Inflammatory macrophage treated with lipopolysaccharide for 4 hours (primary cell): Measurements from ENCODE around the gene WDR82.
A peak's percentile ranks its signal among the peaks of the same experiment; 100 is the strongest.

Experiments
- DNase-seq: peaks from one replicate; pipeline ENCODE4 v3.0.0-alpha.2; 2020

Gene WDR82

GRCh38 chr3:52306978-52307377 is 28.5 kb upstream of the WDR82 start:
- DNase-seq = no peak

- no peak for DNase-seq
Measured at GRCh38 chr3:52305926-52306325, 27.5 kb upstream of the WDR82 start.

GRCh38 chr3:52303811-52304210 is 25.4 kb upstream of the WDR82 start:
- DNase-seq = peak; percentile 48

- DNase-seq = no peak
Measured at GRCh38 chr3:52302426-52303145, 24.1 kb upstream of the WDR82 start.

- peak; percentile 72 for DNase-seq
Measured at GRCh38 chr3:52299879-52300611, 21.6 kb upstream of the WDR82 start.

GRCh38 chr3:52299247-52299878 is 20.9 kb upstream of the WDR82 start:
- no peak for DNase-seq

- no peak for DNase-seq
Measured at GRCh38 chr3:52298149-52299098, 20.0 kb upstream of the WDR82 start.

GRCh38 chr3:52297242-52298148 is 19.0 kb upstream of the WDR82 start:
- no peak for DNase-seq

- DNase-seq = no peak
Measured at GRCh38 chr3:52295671-52296208, 17.3 kb upstream of the WDR82 start.

- DNase-seq = no peak
Measured at GRCh38 chr3:52294320-52295150, 16.1 kb upstream of the WDR82 start.

GRCh38 chr3:52293491-52294319 is 15.3 kb upstream of the WDR82 start:
- DNase-seq = no peak

GRCh38 chr3:52292247-52293065 is 14.0 kb upstream of the WDR82 start:
- DNase-seq = no peak

GRCh38 chr3:52291508-52292181 is 13.2 kb upstream of the WDR82 start:
- peak; percentile 27 for DNase-seq

- no peak for DNase-seq
Measured at GRCh38 chr3:52290596-52291507, 12.4 kb upstream of the WDR82 start.

- DNase-seq = no peak
Measured at GRCh38 chr3:52289747-52290595, 11.5 kb upstream of the WDR82 start.

- DNase-seq = no peak
Measured at GRCh38 chr3:52289338-52289746, 10.9 kb upstream of the WDR82 start.
